ENCODE data around the gene FAM124B.

The FAM124B gene, protein sequence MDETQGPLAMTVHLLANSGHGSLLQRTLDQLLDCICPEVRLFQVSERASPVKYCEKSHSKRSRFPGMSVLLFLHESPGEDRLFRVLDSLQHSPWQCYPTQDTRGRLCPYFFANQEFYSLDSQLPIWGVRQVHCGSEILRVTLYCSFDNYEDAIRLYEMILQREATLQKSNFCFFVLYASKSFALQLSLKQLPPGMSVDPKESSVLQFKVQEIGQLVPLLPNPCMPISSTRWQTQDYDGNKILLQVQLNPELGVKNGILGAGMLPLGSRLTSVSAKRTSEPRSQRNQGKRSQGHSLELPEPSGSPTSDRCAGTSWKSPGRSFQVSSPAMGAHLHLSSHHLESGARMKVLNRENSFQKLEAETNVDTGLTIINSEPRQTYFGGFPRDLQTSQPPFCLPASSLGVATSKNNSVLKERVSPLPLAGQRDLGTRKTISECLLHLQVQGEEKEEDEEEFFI

DNA sequence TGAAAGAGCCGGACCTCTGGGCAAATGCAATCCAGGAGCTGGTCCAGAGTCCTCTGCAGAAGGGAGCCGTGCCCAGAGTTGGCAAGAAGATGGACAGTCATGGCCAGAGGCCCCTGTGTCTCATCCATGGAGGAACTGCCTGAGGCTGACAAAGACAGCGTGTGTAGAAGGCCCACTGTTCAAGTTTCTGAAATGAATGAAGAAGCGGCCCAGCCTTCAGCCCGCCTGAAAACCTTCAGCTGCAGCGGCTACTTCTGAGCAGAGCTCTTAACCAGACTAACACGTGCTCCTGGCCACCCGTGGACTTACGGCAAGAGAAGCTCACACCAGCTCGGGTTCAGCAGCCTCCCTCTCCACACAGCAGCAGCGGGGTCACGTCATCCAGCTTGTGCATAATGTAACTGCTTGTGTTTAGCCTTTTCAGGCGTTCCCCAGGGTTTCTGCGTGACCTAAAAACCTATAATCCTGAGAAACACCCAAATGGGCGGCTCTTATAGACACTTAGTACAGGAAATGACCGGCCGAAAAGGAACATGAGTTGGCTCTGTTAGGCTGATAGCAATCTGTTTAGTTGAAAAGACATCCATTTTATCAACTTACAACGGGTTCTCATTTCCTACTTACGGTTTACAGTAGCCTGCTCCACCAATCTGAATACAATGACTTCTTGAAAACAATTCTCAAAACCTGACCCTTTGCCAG, at the start of gene FAM124B:
TSS of gene FAM124B (minus strand) at position 467 of the 702 bp plus-strand sequence. CDS start at position 128, 339 bp downstream.
- no peak for DNase-seq

DNA sequence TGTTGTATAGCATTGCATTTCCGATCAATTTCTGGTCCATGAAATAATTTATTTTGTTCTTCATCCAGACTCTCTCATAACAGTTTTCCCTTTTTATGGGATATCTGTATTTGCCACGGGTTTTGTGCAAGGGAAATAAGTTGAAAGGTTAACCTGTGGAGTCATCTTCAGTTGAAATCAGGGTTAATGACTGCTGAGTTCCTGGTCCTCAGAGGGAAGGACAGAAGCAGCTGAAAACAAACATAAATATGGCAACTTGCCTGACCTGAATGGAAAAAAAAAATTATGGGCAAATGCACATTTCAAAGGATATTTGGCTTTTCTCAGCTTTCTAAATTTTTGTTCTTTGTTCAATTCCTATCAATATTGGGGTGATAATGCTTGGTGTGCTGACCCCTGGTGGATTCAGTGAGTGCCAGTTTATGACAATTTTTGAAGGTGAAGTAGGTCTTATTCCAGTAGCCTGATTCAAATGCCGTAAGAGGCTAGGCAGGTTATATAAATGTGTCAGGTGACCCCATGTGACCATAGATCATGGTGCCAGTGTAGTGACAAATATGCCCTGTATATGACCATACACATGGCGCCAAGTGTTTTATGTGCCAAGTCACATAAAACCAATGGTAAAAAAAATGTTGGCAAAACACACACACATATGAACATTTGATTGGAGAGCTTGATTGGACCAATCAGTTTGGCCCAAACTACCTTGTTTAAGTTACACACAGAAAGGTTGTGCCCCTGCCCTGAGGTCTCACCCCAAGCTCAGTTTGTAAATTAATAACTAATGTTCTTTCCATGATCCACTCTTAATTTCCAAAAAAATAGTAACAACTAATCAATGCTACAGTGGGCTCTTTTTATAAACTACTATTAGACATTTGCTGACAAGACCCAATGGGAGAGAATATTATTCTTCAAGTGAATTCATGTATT, 47.6 kb upstream of the FAM124B start:
- no peak for DNase-seq

DNA sequence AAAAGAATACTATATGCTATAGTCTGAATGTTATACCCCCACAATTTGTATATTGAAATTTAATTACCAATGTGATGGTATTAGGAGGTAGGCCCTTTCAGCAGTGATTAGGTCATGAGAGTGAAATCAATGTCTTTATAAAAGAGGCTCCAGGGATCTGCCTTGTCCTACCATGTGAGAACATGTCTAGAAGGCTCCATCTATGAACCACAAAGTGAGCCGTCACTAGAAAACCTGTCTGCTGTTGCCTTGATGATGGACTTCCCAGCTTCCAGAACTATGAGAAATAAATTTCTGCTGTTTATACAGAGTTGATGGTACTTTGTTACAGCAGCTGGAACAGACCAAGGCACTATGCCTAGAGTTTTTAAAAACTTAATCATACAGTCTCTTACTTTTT, 46.3 kb upstream of the FAM124B start:
- DNase-seq: no peak

DNA sequence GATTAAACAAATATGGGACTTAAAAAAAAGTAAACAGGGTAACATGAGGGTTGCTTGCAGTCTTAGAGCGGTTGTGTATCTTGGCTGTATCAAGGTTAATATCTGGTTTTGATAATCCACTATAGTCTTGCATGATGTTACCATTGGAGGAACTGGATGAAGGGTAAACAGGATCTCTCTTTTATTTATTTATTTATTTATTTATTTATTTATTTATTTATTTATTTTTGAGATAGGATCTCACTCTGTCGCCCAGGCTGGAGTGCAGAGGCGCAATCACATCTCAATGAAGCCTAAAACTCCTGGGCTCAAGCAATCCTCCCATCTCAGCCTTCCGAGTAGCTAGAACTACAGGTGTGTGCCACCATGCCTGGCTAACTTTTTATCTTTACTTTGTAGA, 42.9 kb upstream of the FAM124B start:
- no peak for DNase-seq

DNA sequence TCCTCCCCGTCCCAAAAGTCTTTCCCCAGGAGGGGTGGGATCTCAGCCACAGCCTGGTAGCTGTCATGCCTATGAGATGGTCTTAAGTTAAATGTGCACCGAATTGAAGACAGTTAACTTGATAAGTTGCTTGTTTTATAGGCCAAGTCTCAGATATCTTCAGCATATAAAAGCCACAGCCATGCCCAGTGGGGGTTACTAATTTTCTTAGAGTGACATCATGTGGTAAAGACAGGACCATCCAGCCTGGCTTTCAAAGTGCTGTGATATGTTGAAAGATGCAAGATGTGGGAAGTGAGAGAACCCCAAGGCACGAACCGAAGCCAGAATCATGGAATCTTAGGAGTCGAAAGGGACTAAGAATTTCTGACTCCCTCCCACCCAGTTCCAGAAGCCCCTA, 42.1 kb upstream of the FAM124B start:
- DNase-seq: no peak

DNA sequence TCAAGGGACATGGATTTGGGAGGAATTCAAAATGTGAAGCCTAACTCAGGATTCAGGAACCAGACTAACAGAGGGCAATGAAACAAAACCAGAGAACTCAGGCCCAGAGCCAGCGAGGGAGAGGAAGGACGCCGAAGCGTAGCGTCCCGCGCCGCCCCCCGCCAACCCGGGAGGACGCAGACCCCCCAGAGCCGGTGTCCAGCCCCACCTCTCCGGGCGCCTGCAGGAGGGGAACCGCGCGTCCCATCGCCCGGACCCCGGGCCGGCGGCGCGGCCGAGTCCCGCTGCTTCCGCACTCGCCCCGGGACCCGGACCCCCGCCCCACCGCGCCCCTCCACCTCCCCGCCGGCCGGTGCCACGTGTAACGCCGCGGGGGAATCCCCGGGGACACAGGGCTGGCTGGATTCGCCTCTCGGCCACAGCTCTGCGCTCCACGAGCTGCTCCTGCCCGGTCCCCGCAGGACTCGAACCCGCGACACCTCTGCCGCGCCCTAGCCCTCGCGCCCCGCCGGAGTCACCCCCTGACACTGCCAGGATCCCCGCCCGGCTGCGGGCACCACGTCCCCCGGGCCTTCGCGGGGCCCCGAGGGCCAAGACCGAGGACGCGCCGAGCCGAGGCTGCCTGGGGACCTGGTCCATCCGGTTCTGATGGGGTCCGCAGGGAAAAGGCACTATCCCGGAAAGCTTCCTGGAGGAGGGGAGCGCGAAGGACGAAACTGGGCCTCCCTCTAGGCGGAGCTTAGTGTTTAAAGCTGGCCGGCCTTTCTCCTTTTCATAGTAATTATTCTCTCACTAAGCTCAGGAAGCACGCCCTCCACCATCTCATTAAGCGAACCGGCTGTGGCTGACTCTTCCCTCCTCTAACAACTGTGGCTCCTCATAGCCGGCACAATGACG, 40.4 kb upstream of the FAM124B start:
- DNase-seq: peak; percentile 20

DNA sequence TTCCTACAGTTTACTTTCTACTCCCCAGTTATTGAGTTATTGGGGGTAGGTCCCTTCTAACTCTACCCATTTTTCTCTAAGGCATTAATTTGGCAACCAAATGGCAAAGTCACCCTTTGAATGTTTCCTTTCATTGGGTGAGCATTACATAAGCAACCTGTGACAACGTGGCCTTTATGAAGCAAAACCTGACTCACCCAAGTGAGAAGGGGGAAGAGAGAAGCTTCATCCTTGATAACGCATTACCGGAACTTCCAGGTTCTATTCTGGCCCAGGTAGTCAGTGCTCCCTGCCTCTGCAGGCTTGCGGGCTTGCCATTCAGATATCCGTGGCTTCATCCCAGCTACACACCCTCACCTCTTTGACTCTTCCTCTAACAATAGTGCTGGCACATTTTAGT, 39.1 kb upstream of the FAM124B start:
- DNase-seq: no peak

DNA sequence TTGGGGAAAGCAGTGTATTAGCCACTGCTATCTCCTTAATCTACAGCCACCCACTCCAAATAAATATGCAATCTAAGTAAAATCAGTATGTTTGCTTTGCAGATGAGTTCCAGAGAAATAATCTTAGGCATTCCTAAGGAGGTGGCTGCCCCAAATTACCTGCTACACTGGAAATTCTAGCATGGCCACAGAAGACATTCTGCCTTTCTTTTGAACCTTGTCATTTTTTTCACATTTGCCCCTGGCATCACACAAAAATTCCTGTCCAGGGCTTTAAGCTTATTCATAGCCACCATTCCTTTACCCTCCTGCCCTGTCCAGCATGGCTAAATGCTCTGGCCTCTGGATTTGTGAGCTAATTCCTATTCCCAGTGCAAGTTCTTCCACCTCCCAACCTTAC, 36.8 kb upstream of the FAM124B start:
- DNase-seq: no peak

DNA sequence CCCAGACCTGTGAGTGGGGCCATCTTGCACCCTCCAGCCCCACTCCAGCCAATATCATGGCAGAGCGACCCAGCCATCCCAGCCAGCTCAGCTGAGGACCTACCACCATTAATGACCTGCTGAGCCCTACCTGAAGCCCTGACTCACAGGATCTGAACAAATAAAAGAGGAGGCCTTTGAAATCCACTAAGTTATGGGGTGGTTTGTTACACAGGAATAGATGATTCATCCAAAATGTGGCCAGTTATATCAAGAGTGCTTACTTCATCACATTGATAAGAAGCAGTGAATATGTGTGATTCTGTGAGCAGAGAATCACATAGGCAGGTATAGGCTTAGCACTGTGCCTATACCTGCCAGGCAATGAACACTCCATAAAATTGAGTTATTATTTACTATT, 34.7 kb upstream of the FAM124B start:
- no peak for DNase-seq

DNA sequence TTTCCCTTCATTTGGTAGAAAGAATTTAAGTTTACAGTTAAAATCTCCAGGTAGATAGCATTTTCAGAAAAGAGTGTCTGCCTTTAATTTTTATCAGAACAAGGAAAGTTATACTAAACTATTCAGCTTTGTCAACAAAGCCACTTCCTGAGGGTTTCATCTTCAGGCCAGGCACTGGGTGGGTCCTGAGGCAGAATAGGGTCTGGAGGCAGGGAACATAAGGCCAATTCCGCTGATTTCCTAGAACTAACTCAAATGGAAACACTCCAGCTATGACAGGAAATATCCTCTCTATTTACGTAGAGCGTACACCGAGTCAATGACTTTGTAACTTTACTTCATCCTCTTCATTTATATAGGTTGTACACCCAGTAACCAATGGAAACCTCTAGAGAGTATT, 32.7 kb upstream of the FAM124B start:
- DNase-seq: no peak

DNA sequence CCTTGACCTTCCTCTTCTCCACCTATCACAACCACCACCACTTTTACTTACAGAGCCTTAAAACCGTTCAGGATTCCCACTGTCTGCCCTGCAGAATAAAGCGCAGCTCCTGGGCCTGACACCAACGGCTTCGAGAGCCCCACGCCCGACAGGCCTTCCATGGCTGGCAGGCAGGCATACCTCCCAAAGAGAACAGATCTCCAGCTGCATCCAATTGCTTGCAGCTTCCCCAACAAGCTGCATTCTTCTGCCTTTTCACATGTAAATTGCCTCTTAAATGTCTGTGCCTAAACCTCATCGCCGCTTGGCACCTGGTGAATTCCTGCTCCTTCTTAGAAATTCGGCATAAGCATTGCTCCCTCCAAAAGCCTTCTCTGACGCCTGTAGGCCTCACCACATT, 31.5 kb upstream of the FAM124B start:
- DNase-seq: no peak

DNA sequence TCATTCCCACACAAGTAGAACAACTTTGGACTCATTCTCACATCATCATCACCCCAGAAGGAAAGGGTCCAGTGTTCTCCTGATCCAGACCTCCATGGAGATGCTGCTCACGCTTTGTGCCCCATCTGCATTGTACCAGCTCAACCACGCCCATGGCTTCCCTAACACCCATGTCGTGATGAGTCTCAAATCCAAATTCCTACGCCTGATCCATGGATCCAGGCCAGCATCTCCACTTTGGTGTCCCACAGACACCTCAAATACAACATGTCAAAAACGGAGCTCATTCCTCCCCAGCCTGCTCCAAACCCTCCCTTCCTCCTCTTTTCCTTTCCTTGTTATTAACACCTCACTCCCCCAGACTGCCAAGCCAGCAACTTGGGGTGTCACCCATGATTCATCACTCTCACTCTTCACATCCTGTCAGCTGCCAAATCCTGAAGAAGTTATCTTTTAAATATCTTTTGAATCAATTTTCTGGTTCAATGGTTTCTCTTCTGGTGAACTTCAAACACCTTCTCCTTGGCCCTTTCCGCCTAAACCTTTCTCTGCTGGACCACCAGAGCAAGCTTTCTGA, 30.2 kb upstream of the FAM124B start:
- no peak for DNase-seq

DNA sequence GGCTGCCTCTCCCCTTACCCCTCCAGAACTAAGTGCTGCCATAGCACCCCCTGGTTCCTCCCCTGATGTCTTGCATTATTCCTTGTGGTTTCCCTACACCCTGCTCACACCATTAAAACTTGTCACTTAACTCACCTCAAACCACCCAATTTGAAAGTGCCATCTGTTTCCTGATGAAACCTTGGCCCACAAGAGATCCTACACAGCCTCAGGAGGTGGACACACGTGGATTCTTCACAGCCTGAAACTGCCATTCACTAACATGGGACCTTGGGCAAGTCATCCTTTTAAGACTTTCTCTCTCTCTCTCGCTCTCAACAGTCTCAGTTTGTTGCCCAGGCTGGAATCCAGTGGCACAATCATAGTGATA, 27.5 kb upstream of the FAM124B start:
- no peak for DNase-seq

DNA sequence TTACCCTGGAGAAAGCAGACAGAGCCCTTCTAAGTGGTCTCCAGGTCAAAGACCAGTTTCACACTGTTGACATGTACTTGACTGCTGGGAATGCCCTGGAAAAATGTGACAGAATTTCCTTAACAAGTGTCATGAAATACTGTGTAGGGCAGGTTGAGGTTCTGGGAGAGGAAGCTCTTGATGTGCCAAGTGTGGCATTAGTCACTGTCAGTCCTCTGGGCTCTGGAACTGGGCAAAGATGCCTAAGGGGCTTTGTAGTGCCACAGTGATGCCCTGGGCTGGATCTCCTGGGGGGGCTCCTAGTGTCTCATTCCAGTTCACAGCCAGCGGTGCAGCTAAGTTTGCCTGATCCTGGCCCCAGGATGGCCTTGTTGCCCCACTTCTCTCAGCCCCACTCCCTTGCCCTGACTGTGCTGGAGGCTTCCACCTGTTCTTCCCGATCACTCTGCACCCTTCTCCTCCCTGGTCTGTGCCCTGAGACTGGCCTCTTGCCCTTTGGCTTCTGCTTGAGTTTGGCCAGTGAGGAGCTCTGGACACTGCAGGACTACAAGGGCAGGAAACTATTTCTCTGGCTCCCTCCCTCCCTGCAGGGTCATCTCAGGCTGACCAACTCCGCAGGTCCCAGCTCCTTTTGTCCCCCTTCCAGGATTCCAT, 27.0 kb upstream of the FAM124B start:
- no peak for DNase-seq

DNA sequence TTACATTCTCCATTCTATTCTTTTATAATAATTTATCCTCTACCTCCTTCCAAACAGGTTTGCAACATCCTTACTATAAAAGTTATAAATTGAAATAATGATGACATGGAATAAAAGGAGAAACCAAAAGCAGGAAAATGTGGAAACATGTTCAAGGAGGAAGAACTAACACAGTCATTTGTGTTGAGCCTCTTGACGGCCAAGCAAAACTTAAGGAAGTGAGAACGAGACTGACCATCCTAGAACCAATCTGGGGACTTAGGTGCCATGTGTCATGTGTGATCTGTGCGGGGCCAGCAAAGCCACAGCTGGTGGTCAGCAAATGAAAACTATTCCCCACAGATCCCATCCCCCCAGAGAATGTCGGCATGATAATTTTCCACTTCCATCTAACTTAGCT, 25.6 kb upstream of the FAM124B start:
- DNase-seq: no peak

DNA sequence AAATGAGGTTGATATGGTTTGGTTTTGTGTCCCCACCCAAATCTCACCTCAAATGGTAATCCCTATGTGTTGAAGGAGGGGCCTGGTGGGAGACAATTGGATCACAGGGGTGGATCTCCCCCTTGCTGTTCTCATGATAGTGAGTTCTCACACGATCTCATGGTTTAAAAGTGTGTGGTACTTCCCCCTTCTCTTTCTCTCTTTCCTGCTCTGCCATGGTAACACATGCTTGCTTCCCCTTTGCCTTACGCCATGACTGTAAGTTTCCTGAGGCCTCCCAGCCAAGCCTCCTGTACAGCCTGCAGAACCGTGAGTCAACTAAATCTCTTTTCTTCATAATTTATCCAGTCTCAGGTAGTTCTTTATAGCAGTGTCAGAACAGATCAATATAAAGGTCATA, 24.7 kb upstream of the FAM124B start:
- no peak for DNase-seq

DNA sequence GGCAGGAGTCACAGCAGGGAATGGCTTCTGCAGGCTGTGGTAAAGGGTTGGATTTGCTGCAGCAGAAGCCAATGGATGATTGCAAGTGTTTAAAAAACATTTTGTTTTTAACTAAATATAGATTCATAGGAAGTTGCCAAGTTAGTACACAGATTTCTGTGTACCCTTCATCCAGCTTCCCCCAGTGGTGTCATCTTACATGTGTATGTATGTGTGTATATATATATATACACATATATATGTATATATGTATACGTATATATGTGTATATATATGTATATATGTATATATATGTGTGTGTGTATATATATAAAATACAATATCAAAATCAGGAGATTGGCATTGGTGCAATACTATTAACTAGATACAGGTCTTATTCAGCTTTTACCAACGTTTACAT, 19.2 kb upstream of the FAM124B start:
- DNase-seq: no peak

DNA sequence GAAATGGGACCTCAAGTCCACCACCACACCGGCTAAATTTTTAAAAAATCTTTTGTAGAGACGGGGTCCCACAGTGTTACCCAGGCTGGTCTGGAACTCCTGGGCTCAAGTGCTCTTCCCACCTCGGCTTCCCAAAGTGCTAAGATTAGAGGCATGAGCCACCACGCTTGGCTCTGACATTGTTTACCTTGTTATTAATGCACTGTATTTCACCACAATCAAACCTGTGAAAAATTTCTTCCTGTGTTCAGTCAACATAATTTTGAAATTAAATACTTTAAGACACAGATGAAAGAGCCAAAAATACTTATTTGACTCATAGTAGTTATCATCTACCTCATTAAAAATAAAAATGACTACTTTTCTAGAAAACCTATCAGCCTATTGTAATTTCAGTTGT, 16.0 kb upstream of the FAM124B start:
- DNase-seq: no peak

DNA sequence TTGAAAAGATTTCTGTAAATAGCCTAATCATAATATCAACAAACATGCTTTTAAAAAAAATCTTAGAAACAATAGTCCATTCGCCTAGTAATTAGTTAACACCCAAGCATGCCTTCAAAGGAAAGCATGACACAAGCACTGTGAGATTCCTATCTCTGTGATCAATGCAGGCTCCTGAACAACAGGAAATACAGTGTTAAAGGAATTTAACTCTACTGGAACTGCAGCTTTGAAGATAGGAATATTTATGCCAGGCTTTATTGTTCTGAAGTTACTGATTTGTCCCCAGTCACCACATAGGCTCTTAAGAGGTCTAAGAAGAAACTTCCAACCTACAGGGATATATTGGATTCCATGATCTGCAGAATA, 15.4 kb upstream of the FAM124B start:
- no peak for DNase-seq

DNA sequence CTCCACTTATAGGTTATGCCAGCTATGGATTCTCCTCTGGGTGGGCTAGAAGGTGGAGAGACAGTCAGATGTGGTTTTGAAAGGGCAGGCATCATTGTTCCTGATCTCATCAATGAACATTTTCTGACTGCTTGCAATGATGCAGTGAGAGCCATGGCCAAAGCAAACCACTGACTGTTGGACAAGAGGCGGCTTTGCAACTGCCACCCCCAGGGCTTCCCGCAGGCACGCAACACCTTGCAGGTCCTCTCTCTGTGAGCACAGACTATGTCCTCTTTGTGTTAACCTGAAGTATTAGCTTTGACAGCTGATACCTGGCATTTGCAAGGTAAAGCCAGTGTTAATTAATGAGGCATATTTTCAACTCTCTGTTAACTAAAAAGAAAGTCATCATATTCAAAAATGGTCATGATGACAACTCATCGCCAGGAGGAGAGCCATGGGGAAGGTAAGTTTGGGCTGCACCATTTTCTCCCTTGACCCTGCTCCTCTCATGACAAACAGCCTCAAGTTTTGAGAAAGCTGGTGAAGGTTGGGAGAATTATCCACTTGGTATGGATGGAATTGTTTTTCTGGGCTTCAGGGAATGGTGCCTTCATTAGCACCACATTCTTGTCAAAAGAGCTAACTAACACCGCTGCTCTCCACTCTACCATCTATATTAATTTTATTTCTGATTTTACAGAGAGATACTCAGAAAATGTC, 14.9 kb upstream of the FAM124B start:
- DNase-seq: no peak

DNA sequence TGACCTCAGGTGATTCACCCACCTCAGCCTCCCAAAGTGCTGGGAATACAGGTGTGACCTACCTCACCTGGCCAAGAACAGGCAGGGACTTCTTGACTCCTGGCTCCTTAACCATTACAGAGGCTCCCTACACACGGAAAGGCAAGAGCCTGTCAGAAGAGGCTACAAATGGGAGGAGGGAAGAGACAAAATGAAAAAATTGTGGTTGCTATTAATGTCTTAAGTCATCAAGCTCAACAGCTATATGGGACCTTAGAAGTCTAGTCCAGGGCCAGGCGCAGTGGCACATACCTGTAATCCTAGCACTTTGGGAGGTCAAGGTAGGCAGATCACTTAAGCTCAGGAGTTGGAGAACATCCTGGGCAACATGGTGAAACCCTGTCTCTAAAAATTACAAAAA, 11.5 kb upstream of the FAM124B start:
- DNase-seq: no peak

All from NCI-H2029 treated with DMSO at 0.1 percent for 48 hours (cell line).